ENCODE results near the gene IGSF9.

- no peak for TF ChIP-seq POLR2A (IDR thresholded peaks at IDR 0.05; ENCODE audit: low read depth, low read length)
- TF ChIP-seq TAF1 (IDR thresholded peaks at IDR 0.05; ENCODE audit: low read depth, low read length): no peak
- TF ChIP-seq POLR2AphosphoS5 (IDR thresholded peaks at IDR 0.05; ENCODE audit: low read depth, low read length): no peak
These were observed 50.1 kb downstream of the IGSF9 start for GRCh38 chr1:159895286-159895685.
